GM12891 (cell line): Measurements from ENCODE around the gene MADD.

ENCODE experiments used
- PAX5 ChIP-seq: IDR thresholded peaks from 2 replicates; pipeline ENCODE4 v1.6.1; 2011; ENCODE audit warnings: low read length, moderate library complexity, mild to moderate bottlenecking; ENCODE audit not compliant: insufficient read depth, severe bottlenecking
- POLR2A ChIP-seq: IDR thresholded peaks from 2 replicates; pipeline ENCODE4 v1.6.1; 2011; ENCODE audit warnings: low read depth, low read length, control low read depth
- POLR2AphosphoS5 ChIP-seq: IDR thresholded peaks from 2 replicates; pipeline ENCODE4 v1.6.1; 2011; ENCODE audit warnings: low read depth, low read length, control low read depth
- SPI1 ChIP-seq: IDR thresholded peaks from 2 replicates; pipeline ENCODE4 v1.6.1; 2011; ENCODE audit warnings: low read depth, low read length, control low read depth
- TAF1 ChIP-seq: IDR thresholded peaks from 2 replicates; pipeline ENCODE4 v1.6.1; 2011; ENCODE audit warnings: low read depth, low read length, control low read depth

- TF ChIP-seq POLR2A, result no peak
- no peak for TF ChIP-seq POLR2AphosphoS5
- TF ChIP-seq TAF1, result no peak
- TF ChIP-seq SPI1, result no peak
- no peak for TF ChIP-seq PAX5
Observed at GRCh38 chr11:47329431-47329986, 59.6 kb downstream of the MADD start.
